K562 (cell line): ENCODE results near the gene ERN1. TPM values are rescaled to one million over a fixed set of nuclear protein-coding genes. Genes with fewer than 3 reads are reported as not detected.
A peak's percentile ranks its signal among the peaks of the same experiment; 100 is the strongest.

Experiments used
- C11orf30 ChIP-seq: fragments of 450-650 bp; IDR thresholded peaks from 2 replicates; pipeline ENCODE4 v1.6.1; 2016; ENCODE audit warnings: low read depth, mild to moderate bottlenecking
- CBFA2T3 ChIP-seq: fragments of 450-650 bp; IDR thresholded peaks from 2 replicates; pipeline ENCODE4 v1.6.1; 2017
- DMBX1 ChIP-seq: fragments of 250-450 bp; sonication (Bioruptor Pico); IDR thresholded peaks from 2 replicates; pipeline ENCODE4 v1.8.0; 2022; ENCODE audit warnings: inconsistent platforms, mild to moderate bottlenecking, moderate library complexity, borderline replicate concordance
- MAZ ChIP-seq, 2 experiments: fragments of 450-650 bp in 1 of 2; sonication (generic) in 1 of 2; formaldehyde crosslinking; IDR thresholded peaks in 1 of 2; conservative IDR thresholded peaks in 1 of 2; 2 replicates each; pipeline versions ENCODE4 v1.4.0 to v1.5.0; 2020; ENCODE audit warnings: mild to moderate bottlenecking in 1 of 2, missing genetic modification reagents in 1 of 2
- MGA ChIP-seq: fragments of 450-650 bp; IDR thresholded peaks from 2 replicates; pipeline ENCODE4 v1.6.1; 2016; ENCODE audit warnings: mild to moderate bottlenecking, moderate library complexity
- MNT ChIP-seq, 2 experiments: fragments of 450-650 bp; conservative IDR thresholded peaks; 2 replicates each; pipeline ENCODE4 v1.6.1; 2017; ENCODE audit warnings: mild to moderate bottlenecking in 2 of 2, moderate library complexity in 2 of 2
- RNF2 ChIP-seq: sonication (generic); IDR thresholded peaks from 2 replicates; pipeline ENCODE4 v1.6.1; 2016
- TCF7L2 ChIP-seq: fragments of 150-350 bp; IDR thresholded peaks from 2 replicates; pipeline ENCODE4 v1.6.1; 2016; ENCODE audit warnings: low read depth, mild to moderate bottlenecking, low read length, moderate library complexity
- ZNF277 ChIP-seq: fragments of 250-450 bp; sonication (Bioruptor Pico); IDR thresholded peaks from 2 replicates; pipeline ENCODE4 v1.8.0; 2022; ENCODE audit warnings: inconsistent platforms, mild to moderate bottlenecking, moderate library complexity, borderline replicate concordance
- polyA plus RNA-seq, 8 experiments: library from polyadenylated mRNA; depleted of rRNA in 4 of 8; stranded (reverse) in 5 of 8; unstranded in 3 of 8; fragments of >200 nt; fragmentation: Nextera tagmentation in 2 of 8; fragmentation: Illumina TruSeq in 1 of 8; extraction: Ambion mirVana in 2 of 8; extraction: Trizol in 1 of 8; gene quantifications; 2 replicates each; pipeline versions ENCODE4 v1.2.1 to v1.2.3, GENCODE V29; 2011 to 2014; ENCODE audit warnings: inconsistent platforms in 1 of 8, missing spikeins in 1 of 8
- total RNA-seq, 7 experiments: library from RNA; depleted of rRNA in 6 of 7; stranded (reverse); fragments of >200 nt in 6 of 7; fragmentation: Illumina TruSeq in 2 of 7; extraction: Trizol in 2 of 7; gene quantifications; 2 replicates each; pipeline versions ENCODE4 v1.2.1 to v1.2.3, GENCODE V29; 2011 to 2021; ENCODE audit warnings: low replicate concordance in 1 of 7

The ERN1 gene
- total and polyA plus RNA-seq, 9 of the 15 experiments (the other 6 are each of a cell fraction or from before 2014, with no cell fraction given) = 2.1 to 22.5 (median 7.3) TPM

GRCh38 chr17:64110379-64111152, 19.4 kb downstream of the ERN1 start (continued):
- TF ChIP-seq MGA = peak; percentile 67
- no peak for TF ChIP-seq RNF2
- peak; percentile 53; the same call in 1 of the 2 replicates for TF ChIP-seq CBFA2T3
- 0 out of 4 replicates have a peak, but pooled peaks of 1 of the 2 experiments have one; percentile 32 for TF ChIP-seq MNT (conservative IDR thresholded peaks at IDR 0.05)
- TF ChIP-seq DMBX1 (CRISPR knock-in tag) = peak; percentile 53; the same call in 1 of the 2 replicates
- peak; percentile 41 for TF ChIP-seq C11orf30
- TF ChIP-seq TCF7L2 = no peak
- TF ChIP-seq ZNF277 = no peak
- no peak for TF ChIP-seq MAZ (CRISPR knock-in tag; conservative IDR thresholded peaks at IDR 0.05 in 1 of 2, IDR thresholded peaks at IDR 0.05 in 1 of 2)
